H1 (cell line): ENCODE results near the gene RELB. TPM values are rescaled to one million over a fixed set of nuclear protein-coding genes. Genes with fewer than 3 reads are reported as not detected.

ENCODE experiments used
- CTCF ChIA-PET: fragments of 300-600 bp; sonication (Branson Sonifier 250); formaldehyde crosslinking; loops from one replicate; lab custom pipeline; 2021; ENCODE audit not compliant: partially characterized antibody; lab: Charles Lee
- POLR2A ChIA-PET: fragments of 300-600 bp; sonication (Branson Sonifier 250); formaldehyde crosslinking; loops from one replicate; lab custom pipeline; 2021; ENCODE audit warnings: inconsistent platforms; ENCODE audit not compliant: partially characterized antibody; lab: Charles Lee
- DNase-seq, 2 experiments: peaks; one replicate each; pipeline versions ENCODE4 v3.0.0 to v3.0.0-alpha.2; 2010 to 2022; ENCODE audit warnings: low spot score in 2 of 2, low read depth in 1 of 2, mixed read lengths in 1 of 2
- FAIRE-seq: peaks from 2 replicates; lab custom pipeline; 2011; peaks lifted over from hg19 to GRCh38; lab: Jason Lieb, UNC
- H2AFZ ChIP-seq: 2 replicates; pipeline ENCODE4 v1.8.1; 2012; ENCODE audit warnings: low read length, inconsistent platforms
- H2AK5ac ChIP-seq: 2 replicates; pipeline ENCODE4 v1.6.1; 2013; ENCODE audit warnings: low read depth, low read length
- H2BK120ac ChIP-seq: replicated peaks from 2 replicates; pipeline ENCODE3; 2013; ENCODE audit warnings: low read depth, low read length, inconsistent platforms
- H2BK12ac ChIP-seq: 2 replicates; pipeline ENCODE4 v1.6.1; 2013; ENCODE audit warnings: low read depth, low read length
- H2BK15ac ChIP-seq: 2 replicates; pipeline ENCODE4 v1.6.1; 2013; ENCODE audit warnings: low read length
- H2BK20ac ChIP-seq: 2 replicates; pipeline ENCODE4 v1.6.1; 2013; ENCODE audit warnings: low read length
- H2BK5ac ChIP-seq: 2 replicates; pipeline ENCODE4 v1.6.1; 2013; ENCODE audit warnings: low read depth, low read length
- H3K14ac ChIP-seq: 2 replicates; pipeline ENCODE4 v1.6.1; 2013; ENCODE audit warnings: inconsistent platforms; ENCODE audit not compliant: insufficient read length
- H3K18ac ChIP-seq: 2 replicates; pipeline ENCODE4 v1.6.1; 2013; ENCODE audit warnings: low read length; ENCODE audit errors: extremely low read depth
- H3K23ac ChIP-seq: 2 replicates; pipeline ENCODE4 v1.6.1; 2013; ENCODE audit warnings: inconsistent platforms; ENCODE audit not compliant: insufficient read length
- H3K23me2 ChIP-seq: 2 replicates; pipeline ENCODE4 v1.6.1; 2013; ENCODE audit warnings: low read depth, low read length
- H3K27ac ChIP-seq: 2 replicates; pipeline ENCODE4 v1.6.1; 2011; ENCODE audit warnings: low read depth, low read length, inconsistent platforms
- H3K27me3 ChIP-seq, 4 experiments: replicated peaks in 1 of 4; 1 replicate in 1 of 4; 2 replicates in 3 of 4; pipeline versions ENCODE4 v1.6.1 to v1.8.1; 2011 to 2013; ENCODE audit warnings: low read length in 3 of 4, mild to moderate bottlenecking in 3 of 4, inconsistent platforms in 2 of 4, mixed read lengths in 2 of 4, moderate library complexity in 1 of 4; ENCODE audit not compliant: control insufficient read depth in 3 of 4, insufficient read depth in 3 of 4; ENCODE audit errors: extremely low read depth in 1 of 4
- H3K36me3 ChIP-seq, 4 experiments: 2 replicates each; pipeline versions ENCODE4 v1.6.1 to v1.8.1; 2011 to 2013; ENCODE audit warnings: mild to moderate bottlenecking in 4 of 4, low read length in 3 of 4, moderate library complexity in 2 of 4, control low read depth in 1 of 4, inconsistent platforms in 1 of 4; ENCODE audit not compliant: insufficient read depth in 4 of 4, control insufficient read depth in 2 of 4
- H3K4ac ChIP-seq: replicated peaks from 2 replicates; pipeline ENCODE3; 2013; ENCODE audit warnings: low read length, low read depth, mixed read lengths, inconsistent platforms; ENCODE audit not compliant: insufficient read length
- H3K4me1 ChIP-seq, 4 experiments: replicated peaks in 1 of 4; 1 replicate in 1 of 4; 2 replicates in 3 of 4; pipeline versions ENCODE4 v1.6.1 to v1.8.1; 2011 to 2013; ENCODE audit warnings: low read length in 3 of 4, inconsistent platforms in 2 of 4, mixed read lengths in 1 of 4; ENCODE audit not compliant: insufficient read depth in 4 of 4, control insufficient read depth in 3 of 4
- H3K4me2 ChIP-seq, 2 experiments: 2 replicates each; pipeline versions ENCODE4 v1.6.1 to v1.8.1; 2011 to 2013; ENCODE audit warnings: low read depth in 2 of 2, low read length in 2 of 2, control low read depth in 1 of 2, inconsistent platforms in 1 of 2, mild to moderate bottlenecking in 1 of 2; ENCODE audit not compliant: insufficient read depth in 1 of 2
- H3K4me3 ChIP-seq, 4 experiments: fragments of 200-600, 300-600 bp in 1 of 4; sonication (generic), shearing (Covaris generic), sonication (Bioruptor Twin) in 1 of 4; 2 replicates each; pipeline versions ENCODE4 v1.5.1 to v1.8.1; 2011 to 2016; ENCODE audit warnings: low read length in 4 of 4, low read depth in 3 of 4, control low read depth in 2 of 4, inconsistent platforms in 2 of 4, mild to moderate bottlenecking in 2 of 4, mixed read lengths in 1 of 4, moderate library complexity in 1 of 4; ENCODE audit not compliant: insufficient read depth in 2 of 4; ENCODE audit errors: extremely low read depth in 1 of 4
- H3K56ac ChIP-seq: replicated peaks from 2 replicates; pipeline ENCODE3; 2013; ENCODE audit warnings: low read depth, mild to moderate bottlenecking, mixed read lengths, low read length, inconsistent platforms; ENCODE audit not compliant: insufficient read length
- H3K79me1 ChIP-seq: 2 replicates; pipeline ENCODE4 v1.6.1; 2013; ENCODE audit warnings: low read depth, low read length, control low read depth
- H3K79me2 ChIP-seq, 2 experiments: 2 replicates each; pipeline versions ENCODE4 v1.6.1 to v1.8.1; 2012 to 2013; ENCODE audit warnings: low read length in 2 of 2, mild to moderate bottlenecking in 2 of 2, inconsistent platforms in 1 of 2; ENCODE audit not compliant: insufficient read depth in 2 of 2, control insufficient read depth in 1 of 2
- H3K9ac ChIP-seq, 4 experiments: replicated peaks in 1 of 4; 1 replicate in 1 of 4; 2 replicates in 3 of 4; pipeline versions ENCODE4 v1.6.1 to v1.8.1; 2011 to 2013; ENCODE audit warnings: low read depth in 3 of 4, low read length in 3 of 4, control low read depth in 2 of 4, mild to moderate bottlenecking in 2 of 4, moderate library complexity in 2 of 4, inconsistent platforms in 1 of 4; ENCODE audit errors: extremely low read depth in 1 of 4
- H3K9me3 ChIP-seq, 2 experiments: 2 replicates each; pipeline versions ENCODE4 v1.6.1 to v1.8.1; 2012 to 2013; ENCODE audit warnings: mild to moderate bottlenecking in 2 of 2, moderate library complexity in 2 of 2, control low read depth in 1 of 2, inconsistent platforms in 1 of 2, low read depth in 1 of 2, low read length in 1 of 2, mixed read lengths in 1 of 2; ENCODE audit not compliant: insufficient read depth in 2 of 2
- H4K20me1 ChIP-seq, 2 experiments: replicated peaks in 1 of 2; 2 replicates each; pipeline versions ENCODE3 to v1.8.1; 2011 to 2013; ENCODE audit warnings: inconsistent platforms in 2 of 2, low read length in 2 of 2, mild to moderate bottlenecking in 1 of 2; ENCODE audit not compliant: insufficient read depth in 2 of 2, control insufficient read depth in 1 of 2
- H4K5ac ChIP-seq: 2 replicates; pipeline ENCODE4 v1.6.1; 2013; ENCODE audit warnings: low read length, low read depth, mixed read lengths, inconsistent platforms; ENCODE audit not compliant: insufficient read length
- H4K8ac ChIP-seq: 2 replicates; pipeline ENCODE4 v1.8.0; 2013; ENCODE audit warnings: mild to moderate bottlenecking, moderate library complexity, low read length, inconsistent platforms; ENCODE audit not compliant: insufficient read depth; ENCODE audit errors: extremely low read depth
- H4K91ac ChIP-seq: replicated peaks from 2 replicates; pipeline ENCODE3; 2013; ENCODE audit warnings: low read length, mixed read lengths, inconsistent platforms; ENCODE audit not compliant: insufficient read length
- FOSL1 ChIP-seq: IDR thresholded peaks from 2 replicates; pipeline ENCODE4 v1.6.1; 2011; ENCODE audit warnings: mild to moderate bottlenecking, low read depth, low read length, moderate library complexity; ENCODE audit not compliant: insufficient read depth
- SRF ChIP-seq: IDR thresholded peaks from 2 replicates; pipeline ENCODE4 v1.6.1; 2011; ENCODE audit warnings: mild to moderate bottlenecking, low read depth, low read length, moderate library complexity
- TAF1 ChIP-seq: IDR thresholded peaks from 2 replicates; pipeline ENCODE4 v1.6.1; 2011; ENCODE audit warnings: mild to moderate bottlenecking, low read depth, low read length
- WGBS, 2 experiments: shearing (Covaris generic) in 1 of 2; methylation state at CpG; one replicate each; pipeline versions ENCODE4 v1.1.6 to v1.1.7; 2013 to 2015; ENCODE audit warnings: low lambda C conversion rate in 2 of 2, mixed read lengths in 2 of 2, inconsistent platforms in 1 of 2, low coverage in 1 of 2, missing lambda C conversion rate in 1 of 2; ENCODE audit not compliant: insufficient replicate concordance in 2 of 2, insufficient coverage in 1 of 2, insufficient read length in 1 of 2; ENCODE audit errors: extremely low coverage in 1 of 2, missing lambda C conversion rate in 1 of 2; 5-methylcytosine and 5-hydroxymethylcytosine counted together
- polyA plus RNA-seq, 7 experiments: library from polyadenylated mRNA; depleted of rRNA in 3 of 7; stranded (reverse) in 5 of 7; unstranded in 2 of 7; fragments of >200 nt in 5 of 7; fragments of 200-250 nt in 2 of 7; gene quantifications; 1 replicate in 5 of 7; 2 replicates in 1 of 7; 4 replicates in 1 of 7; pipeline versions ENCODE4 v1.2.1 to v1.2.3, GENCODE V29; 2011 to 2013; ENCODE audit warnings: missing spikeins in 2 of 7, mixed read lengths in 2 of 7
- total RNA-seq: library from RNA; stranded (reverse); fragmentation: NEBNext Ultra II Directional; extraction: Animal tissue kit (Norgen Biotek cat#: 25700); gene quantifications from 2 replicates; pipeline ENCODE4 v1.2.1, GENCODE V29; 2021

RELB gene
- total and polyA plus RNA-seq, 2 of the 8 experiments (the other 6 are each of a cell fraction or from before 2014, with no cell fraction given) = 10.0 to 13.1 TPM

- Histone ChIP-seq H2AK5ac (no peak overlapping the region), H3K9ac (no peak overlapping the region), H2BK20ac (no peak overlapping the region), H3K4ac (no peak overlapping the region), H3K18ac (no peak overlapping the region), H2BK120ac (no peak overlapping the region), H3K9me3 (no peaks in the 10 kb centered on the region), H3K79me2 (no peaks in the 10 kb centered on the region), H3K56ac (no peak overlapping the region), H3K14ac (no peak overlapping the region), H2BK12ac (no peak overlapping the region), H3K79me1 (no peaks in the 10 kb centered on the region; the same call in 1 of the 2 replicates), H2BK5ac (no peak overlapping the region), H4K20me1 (peaks cover 2 to 6% of the 10 kb centered on the region in 2 experiments), H3K27ac (no peak overlapping the region), H2BK15ac (no peak overlapping the region), H4K91ac (no peak overlapping the region), H2AFZ (no peak overlapping the region), H3K23me2 (no peaks in the 10 kb centered on the region), H3K36me3 (peaks cover 0 to 30% (median 3%) of the 10 kb centered on the region in 4 experiments; a peak in 5 of 8 replicates), H3K4me1 (no peaks in the 10 kb centered on the region), H3K4me3 (no peak overlapping the region), H3K23ac (no peak overlapping the region), H3K4me2 (no peak overlapping the region), H4K8ac (no peak overlapping the region; the same call in 1 of the 2 replicates), H4K5ac (no peak overlapping the region), H3K27me3 (no peaks in the 10 kb centered on the region)
- ChIA-PET CTCF (interaction anchor here (1.2 to 4.6 kb wide), 5 partner anchors 9 to 67 kb away, joined by 4 to 34 read pairs (median 18); partner anchors contain the start of gene RELB), POLR2A (interaction anchor here (1.3 kb wide), 1 partner anchor 101 kb away, joined by 4 read pairs; no protein-coding TSS in a partner anchor)
- FAIRE-seq (no peak), DNase-seq (no peak)
- whole genome bisulfite sequencing, 2 experiments = 90% methylated on average over 12 of the region's 12 CpGs; no CpG with 5 or more reads in 1 of the 2 experiments
- TF ChIP-seq SRF = no peak
- TF ChIP-seq TAF1 = no peak
- no peak for TF ChIP-seq FOSL1
Observed at GRCh38 chr19:44990966-44991365, 10.3 kb upstream of the RELB start.
